Measurements from ENCODE around the gene PTP4A2. TPM values are rescaled to one million over a fixed set of nuclear protein-coding genes. Genes with fewer than 3 reads are reported as not detected.

The PTP4A2 gene
- total and polyA plus RNA-seq, 2 of the 13 experiments (the other 11 are each of a cell fraction or from before 2014, with no cell fraction given) = 173 to 225 TPM

GRCh38 chr1:31944205-31945089 is 6.3 kb upstream of the PTP4A2 start:
- POLR2A ChIA-PET = interaction anchor here (0.6 to 1.4 kb wide), 3 partner anchors 9 to 12 kb away, joined by 3 to 5 read pairs (median 4); no protein-coding TSS in a partner anchor
- Histone ChIP-seq H3K27me3 (ENCODE audit: control insufficient read depth in 1 of 2, insufficient read depth in 2 of 2, low read length in 2 of 2) (no peaks in the 10 kb centered on the region), H3K9ac (ENCODE audit: insufficient read depth, low read depth, low read length) (0 out of 2 replicates have a peak overlapping the region, but pooled peaks have one; percentile 19), H4K20me1 (ENCODE audit: insufficient read depth, low read length) (no peaks in the 10 kb centered on the region), H3K4me1 (ENCODE audit: insufficient read depth, low read length) (peaks cover 30% of the 10 kb centered on the region), H3K4me3 (replicated peaks in 1 of 3; ENCODE audit: insufficient read depth in 1 of 3, low read depth in 2 of 3, low read length in 3 of 3) (peak overlapping the region in 2 of 3 experiments; percentile 20 to 60; a peak in 3 of 6 replicates), H3K79me2 (ENCODE audit: insufficient read depth, low read length) (no peaks in the 10 kb centered on the region), H3K36me3 (replicated peaks in 1 of 2; ENCODE audit: control insufficient read depth in 1 of 2, insufficient read depth in 2 of 2, low read length in 2 of 2) (no peaks in the 10 kb centered on the region), H3K9me3 (ENCODE audit: low read length) (no peaks in the 10 kb centered on the region), H2AFZ (ENCODE audit: low read length) (no peak overlapping the region), H3K27ac (ENCODE audit: extremely low read length, insufficient read depth, low read length) (no peak overlapping the region), H3K4me2 (ENCODE audit: low read depth, low read length) (peak overlapping the region; percentile 44)
- ATAC-seq (peak; percentile 39), FAIRE-seq (no peak), DNase-seq (ENCODE audit: low spot score) (peak; percentile 46)
- CTCF ChIA-PET (ENCODE audit: low intra/inter-chr PET ratio, low total read pairs) = no interaction called here
- in situ Hi-C loops (cut with HindIII; ENCODE audit: extremely low pct_ligation_motif_present, low pct_unique_long_range_greater_than_20kb) = no loop called here
- intact Hi-C loops (cut with micrococcal nuclease; ENCODE audit: unreplicated experiment) = no loop called here
- WGBS (ENCODE audit: low lambda C conversion rate) = 68% methylated on average over 41 of the region's 56 CpGs
- BruUV-seq (replicated peaks) = no TSS peak
- TF ChIP-seq RBM39 (IDR thresholded peaks at IDR 0.05; ENCODE audit: low read depth, low read length, poor library complexity, severe bottlenecking) (peak; percentile 79), ZNF687 (CRISPR knock-in tag; IDR thresholded peaks at IDR 0.05) (peak; percentile 73), SALL1 (CRISPR knock-in tag; IDR thresholded peaks at IDR 0.05) (peak; percentile 70), MTA1 (CRISPR knock-in tag; IDR thresholded peaks at IDR 0.05; ENCODE audit: borderline replicate concordance) (peak; percentile 52; the same call in 1 of the 2 replicates), SIX4 (CRISPR knock-in tag; IDR thresholded peaks at IDR 0.05) (0 out of 2 replicates have a peak, but pooled peaks have one; percentile 11)
- TF ChIP-seq, protein P1, sequence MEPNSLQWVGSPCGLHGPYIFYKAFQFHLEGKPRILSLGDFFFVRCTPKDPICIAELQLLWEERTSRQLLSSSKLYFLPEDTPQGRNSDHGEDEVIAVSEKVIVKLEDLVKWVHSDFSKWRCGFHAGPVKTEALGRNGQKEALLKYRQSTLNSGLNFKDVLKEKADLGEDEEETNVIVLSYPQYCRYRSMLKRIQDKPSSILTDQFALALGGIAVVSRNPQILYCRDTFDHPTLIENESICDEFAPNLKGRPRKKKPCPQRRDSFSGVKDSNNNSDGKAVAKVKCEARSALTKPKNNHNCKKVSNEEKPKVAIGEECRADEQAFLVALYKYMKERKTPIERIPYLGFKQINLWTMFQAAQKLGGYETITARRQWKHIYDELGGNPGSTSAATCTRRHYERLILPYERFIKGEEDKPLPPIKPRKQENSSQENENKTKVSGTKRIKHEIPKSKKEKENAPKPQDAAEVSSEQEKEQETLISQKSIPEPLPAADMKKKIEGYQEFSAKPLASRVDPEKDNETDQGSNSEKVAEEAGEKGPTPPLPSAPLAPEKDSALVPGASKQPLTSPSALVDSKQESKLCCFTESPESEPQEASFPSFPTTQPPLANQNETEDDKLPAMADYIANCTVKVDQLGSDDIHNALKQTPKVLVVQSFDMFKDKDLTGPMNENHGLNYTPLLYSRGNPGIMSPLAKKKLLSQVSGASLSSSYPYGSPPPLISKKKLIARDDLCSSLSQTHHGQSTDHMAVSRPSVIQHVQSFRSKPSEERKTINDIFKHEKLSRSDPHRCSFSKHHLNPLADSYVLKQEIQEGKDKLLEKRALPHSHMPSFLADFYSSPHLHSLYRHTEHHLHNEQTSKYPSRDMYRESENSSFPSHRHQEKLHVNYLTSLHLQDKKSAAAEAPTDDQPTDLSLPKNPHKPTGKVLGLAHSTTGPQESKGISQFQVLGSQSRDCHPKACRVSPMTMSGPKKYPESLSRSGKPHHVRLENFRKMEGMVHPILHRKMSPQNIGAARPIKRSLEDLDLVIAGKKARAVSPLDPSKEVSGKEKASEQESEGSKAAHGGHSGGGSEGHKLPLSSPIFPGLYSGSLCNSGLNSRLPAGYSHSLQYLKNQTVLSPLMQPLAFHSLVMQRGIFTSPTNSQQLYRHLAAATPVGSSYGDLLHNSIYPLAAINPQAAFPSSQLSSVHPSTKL (CRISPR knock-in tag; IDR thresholded peaks at IDR 0.05) = 0 out of 2 replicates have a peak, but pooled peaks have one; percentile 8
- TF ChIP-seq, protein P2, sequence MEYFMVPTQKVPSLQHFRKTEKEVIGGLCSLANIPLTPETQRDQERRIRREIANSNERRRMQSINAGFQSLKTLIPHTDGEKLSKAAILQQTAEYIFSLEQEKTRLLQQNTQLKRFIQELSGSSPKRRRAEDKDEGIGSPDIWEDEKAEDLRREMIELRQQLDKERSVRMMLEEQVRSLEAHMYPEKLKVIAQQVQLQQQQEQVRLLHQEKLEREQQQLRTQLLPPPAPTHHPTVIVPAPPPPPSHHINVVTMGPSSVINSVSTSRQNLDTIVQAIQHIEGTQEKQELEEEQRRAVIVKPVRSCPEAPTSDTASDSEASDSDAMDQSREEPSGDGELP (IDR thresholded peaks at IDR 0.05; ENCODE audit: borderline replicate concordance, low read depth) = peak; percentile 88; the same call in 1 of the 2 replicates
- TF ChIP-seq, protein P3, sequence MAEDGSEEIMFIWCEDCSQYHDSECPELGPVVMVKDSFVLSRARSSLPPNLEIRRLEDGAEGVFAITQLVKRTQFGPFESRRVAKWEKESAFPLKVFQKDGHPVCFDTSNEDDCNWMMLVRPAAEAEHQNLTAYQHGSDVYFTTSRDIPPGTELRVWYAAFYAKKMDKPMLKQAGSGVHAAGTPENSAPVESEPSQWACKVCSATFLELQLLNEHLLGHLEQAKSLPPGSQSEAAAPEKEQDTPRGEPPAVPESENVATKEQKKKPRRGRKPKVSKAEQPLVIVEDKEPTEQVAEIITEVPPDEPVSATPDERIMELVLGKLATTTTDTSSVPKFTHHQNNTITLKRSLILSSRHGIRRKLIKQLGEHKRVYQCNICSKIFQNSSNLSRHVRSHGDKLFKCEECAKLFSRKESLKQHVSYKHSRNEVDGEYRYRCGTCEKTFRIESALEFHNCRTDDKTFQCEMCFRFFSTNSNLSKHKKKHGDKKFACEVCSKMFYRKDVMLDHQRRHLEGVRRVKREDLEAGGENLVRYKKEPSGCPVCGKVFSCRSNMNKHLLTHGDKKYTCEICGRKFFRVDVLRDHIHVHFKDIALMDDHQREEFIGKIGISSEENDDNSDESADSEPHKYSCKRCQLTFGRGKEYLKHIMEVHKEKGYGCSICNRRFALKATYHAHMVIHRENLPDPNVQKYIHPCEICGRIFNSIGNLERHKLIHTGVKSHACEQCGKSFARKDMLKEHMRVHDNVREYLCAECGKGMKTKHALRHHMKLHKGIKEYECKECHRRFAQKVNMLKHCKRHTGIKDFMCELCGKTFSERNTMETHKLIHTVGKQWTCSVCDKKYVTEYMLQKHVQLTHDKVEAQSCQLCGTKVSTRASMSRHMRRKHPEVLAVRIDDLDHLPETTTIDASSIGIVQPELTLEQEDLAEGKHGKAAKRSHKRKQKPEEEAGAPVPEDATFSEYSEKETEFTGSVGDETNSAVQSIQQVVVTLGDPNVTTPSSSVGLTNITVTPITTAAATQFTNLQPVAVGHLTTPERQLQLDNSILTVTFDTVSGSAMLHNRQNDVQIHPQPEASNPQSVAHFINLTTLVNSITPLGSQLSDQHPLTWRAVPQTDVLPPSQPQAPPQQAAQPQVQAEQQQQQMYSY (CRISPR knock-in tag; IDR thresholded peaks at IDR 0.05) = 0 out of 2 replicates have a peak, but pooled peaks have one; percentile 54

Measured in HepG2 (cell line).